ENCODE results near the gene FOXD1. TPM values are rescaled to one million over a fixed set of nuclear protein-coding genes. Genes with fewer than 3 reads are reported as not detected.
"Not testable (repeated sequence)": the region's sequence is repeated elsewhere in the genome, so short reads cannot be mapped to it uniquely, and the experiment has no call there.

The FOXD1 gene
- 0.54 TPM for total RNA-seq
- long read RNA-seq, partial matches to known transcripts, result 0 of 1 reads
- long read RNA-seq, other reads (novel, unspliced or antisense), result 0 of 1 reads

DNA sequence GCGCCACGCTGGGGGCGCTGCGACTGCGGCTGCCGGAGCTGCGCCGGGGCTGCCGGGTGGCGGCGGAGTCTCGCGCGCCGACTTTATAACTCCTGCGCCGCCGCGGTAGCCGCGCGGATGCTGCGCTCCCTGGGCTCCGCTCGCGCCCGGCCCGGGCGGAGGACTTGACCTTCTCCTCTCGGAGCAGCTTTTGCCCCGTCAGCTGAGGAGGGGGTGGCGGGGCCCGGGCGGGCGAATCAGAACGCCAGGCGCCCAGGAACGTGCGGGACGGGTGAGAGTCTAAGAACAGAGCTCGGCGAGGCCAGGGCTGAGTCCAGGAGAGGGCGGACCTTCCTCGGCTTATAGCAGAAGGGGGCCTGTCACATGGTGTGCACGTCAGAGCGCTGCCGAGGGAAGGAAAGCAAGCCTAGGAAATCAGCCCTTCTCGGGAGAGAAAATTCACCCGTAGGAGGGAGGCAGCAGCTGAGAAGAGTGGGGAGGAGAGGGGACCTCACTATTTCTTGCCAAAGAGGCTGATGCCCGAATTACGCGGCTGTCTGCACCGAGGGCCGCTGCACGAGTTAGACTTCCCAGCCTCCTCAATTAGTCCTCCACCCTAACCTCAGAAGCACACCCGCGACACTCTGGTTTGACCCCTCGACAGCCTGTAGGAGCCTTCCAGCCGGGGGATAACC, at the start of gene FOXD1:
TSS of gene FOXD1 (minus strand) at position 315 of the 674 bp plus-strand sequence. CDS start 415 bp downstream, outside the sequence.
- DNase-seq (ENCODE audit: low spot score), result no peak
- intact Hi-C loops (cut with DNase I), result loop anchor here (5.0 kb wide), 1 partner anchor 146 kb away; no protein-coding TSS in a partner anchor

DNA sequence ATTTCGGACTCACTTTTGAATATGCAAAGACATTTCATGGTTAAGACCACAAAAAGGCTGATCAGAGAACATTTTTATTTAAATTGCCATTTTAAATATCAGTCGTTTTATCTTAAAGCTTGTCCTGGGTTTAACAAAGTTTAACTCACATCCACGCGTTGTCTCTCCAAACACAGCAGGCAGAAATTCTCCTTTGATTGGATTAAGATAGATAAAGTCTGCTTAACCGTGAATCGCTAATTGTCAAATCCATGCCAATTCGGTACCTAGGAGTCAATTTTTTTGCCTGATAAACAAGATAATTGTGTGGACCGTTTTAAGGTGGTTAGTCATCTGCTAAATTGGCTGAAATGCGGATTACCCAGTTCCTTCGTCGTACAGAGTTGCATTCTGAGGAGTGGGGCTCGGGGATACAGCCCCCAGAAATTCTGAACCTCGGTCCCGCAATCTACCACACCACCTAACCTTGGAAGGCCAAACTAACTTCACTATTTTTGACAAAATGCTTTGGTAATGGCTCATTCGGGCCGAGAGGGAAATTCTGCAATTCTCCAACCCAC, 49.0 kb upstream of the FOXD1 start:
- intact Hi-C loops (cut with DNase I), result no loop called here
- DNase-seq (ENCODE audit: low spot score), result no peak

DNA sequence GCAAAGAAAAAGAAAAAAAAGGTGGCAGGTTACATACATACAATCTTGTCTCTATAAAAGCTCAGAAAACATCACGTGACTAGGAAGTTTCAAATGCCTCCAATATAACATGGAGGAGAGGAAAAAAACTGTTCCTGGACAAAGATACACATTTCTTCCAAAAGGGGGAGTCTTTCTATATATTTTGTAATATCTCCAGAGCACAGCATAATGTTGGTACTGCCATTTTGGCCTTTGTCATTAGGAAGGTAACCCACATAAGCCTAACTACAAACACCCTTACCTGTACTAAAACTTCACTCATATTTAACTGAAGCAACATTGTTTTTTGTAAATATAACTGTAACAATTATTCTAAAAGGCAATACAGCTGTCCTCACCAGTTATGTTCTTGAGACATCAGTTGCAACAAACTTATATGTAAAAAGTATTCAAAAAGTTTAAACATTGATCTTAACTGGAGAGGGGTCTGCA, 48.4 kb upstream of the FOXD1 start:
- no peak for DNase-seq (ENCODE audit: low spot score)
- intact Hi-C loops (cut with DNase I), result no loop called here

DNA sequence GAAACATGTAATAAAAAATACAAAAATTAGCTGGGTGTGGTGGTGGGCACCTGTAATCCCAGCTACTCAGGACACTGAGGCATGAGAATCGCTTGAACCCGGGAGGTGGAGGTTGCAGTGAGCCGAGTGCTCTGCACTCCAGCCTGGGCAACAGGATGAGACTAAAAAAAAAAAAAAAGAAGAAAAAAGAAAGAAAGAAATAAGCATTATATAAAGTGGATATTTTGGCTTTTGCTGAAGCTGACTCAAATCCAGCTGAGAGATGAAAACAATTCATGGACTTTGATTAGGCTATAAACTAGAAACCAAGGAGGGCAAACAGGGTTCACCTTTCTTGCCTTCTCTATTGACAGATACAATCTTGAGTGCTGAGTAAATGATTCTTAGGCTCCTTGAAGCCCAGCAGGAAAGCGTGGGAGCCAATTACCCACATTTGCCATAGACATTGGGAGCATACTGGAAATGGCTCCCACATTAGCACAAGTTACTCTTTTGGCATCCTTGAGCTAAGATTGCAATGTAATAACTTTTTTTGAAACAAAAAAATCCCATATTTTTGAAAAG, 47.3 kb upstream of the FOXD1 start:
- DNase-seq (ENCODE audit: low spot score), result no peak
- intact Hi-C loops (cut with DNase I), result no loop called here

DNA sequence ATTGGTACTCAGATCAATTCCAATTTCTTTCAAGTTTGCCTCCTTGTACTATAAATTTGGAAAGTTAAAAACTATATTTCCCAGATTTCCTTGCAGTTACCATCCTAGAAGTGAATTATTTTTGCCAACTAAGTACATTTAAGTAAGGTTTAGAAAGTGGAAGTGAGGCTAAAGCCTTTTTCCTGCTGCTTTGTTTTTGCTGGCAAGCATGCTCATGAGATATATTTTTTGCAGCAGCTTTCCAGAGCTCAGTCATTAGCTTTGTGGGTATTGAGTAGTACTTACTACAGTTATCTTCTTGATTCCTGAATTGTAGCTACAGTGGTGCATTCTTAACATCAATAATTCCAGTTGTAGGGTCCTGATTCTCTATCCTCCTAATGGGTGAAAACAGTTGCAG, 46.1 kb upstream of the FOXD1 start:
- no peak for DNase-seq (ENCODE audit: low spot score)
- intact Hi-C loops (cut with DNase I), result no loop called here

DNA sequence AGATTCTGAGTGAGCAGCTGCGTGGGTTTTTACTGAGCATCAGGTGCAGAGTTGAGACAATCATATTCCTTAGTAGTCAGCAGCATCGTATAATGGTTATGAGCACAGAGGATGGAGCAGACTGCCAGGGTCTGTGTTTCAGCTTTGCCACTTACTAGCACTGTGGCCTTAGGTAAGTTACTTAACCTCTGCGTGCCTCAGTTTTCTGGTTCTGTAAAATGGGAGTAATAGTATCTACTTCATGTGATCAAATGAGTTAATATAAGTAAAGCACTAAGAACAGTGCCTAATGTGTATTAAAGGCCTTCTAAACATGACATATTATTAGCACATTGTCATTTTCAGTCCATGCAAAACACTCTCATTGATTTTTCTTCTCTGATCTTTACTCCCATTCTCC, 44.8 kb upstream of the FOXD1 start:
- intact Hi-C loops (cut with DNase I), result no loop called here
- DNase-seq (ENCODE audit: low spot score), result no peak

DNA sequence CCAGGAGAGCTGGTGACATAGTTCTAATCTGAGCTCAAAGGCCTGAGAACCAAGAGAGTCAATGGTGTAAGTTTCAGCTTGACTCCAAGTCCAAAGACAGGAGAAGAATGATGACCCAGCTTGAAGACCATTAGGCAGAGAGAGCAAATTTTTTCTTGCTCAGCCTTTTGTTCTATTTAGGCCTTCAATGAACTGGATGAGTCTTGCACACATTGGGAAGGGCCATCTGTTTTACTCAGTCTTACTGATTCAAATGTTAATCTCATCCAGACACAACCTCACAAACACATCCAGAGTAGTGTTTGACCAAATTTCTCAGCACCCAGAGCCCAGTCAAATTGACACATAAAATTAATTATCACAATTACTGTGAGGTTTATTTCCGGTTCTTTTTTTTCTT, 42.6 kb upstream of the FOXD1 start:
- DNase-seq (ENCODE audit: low spot score), result no peak
- intact Hi-C loops (cut with DNase I), result no loop called here

DNA sequence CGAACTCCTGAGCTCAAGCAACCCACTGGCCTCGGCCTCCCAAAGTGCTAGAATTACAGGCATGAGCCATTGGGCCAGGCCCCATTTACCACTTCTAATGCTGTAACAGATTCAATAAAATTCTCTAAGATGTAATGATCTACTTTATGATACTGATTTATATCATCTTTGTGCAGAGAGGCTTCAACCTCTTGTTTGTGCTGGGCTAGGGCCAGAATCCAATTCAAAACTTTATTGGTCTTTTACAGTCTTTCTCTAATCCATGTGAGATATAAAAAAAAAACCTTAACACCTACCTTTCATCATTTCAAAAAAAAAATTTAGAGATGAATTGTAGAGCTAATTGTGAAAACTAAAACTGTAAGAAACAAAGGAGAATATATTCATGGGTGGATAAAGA, 41.5 kb upstream of the FOXD1 start:
- intact Hi-C loops (cut with DNase I), result no loop called here
- DNase-seq (ENCODE audit: low spot score), result no peak

DNA sequence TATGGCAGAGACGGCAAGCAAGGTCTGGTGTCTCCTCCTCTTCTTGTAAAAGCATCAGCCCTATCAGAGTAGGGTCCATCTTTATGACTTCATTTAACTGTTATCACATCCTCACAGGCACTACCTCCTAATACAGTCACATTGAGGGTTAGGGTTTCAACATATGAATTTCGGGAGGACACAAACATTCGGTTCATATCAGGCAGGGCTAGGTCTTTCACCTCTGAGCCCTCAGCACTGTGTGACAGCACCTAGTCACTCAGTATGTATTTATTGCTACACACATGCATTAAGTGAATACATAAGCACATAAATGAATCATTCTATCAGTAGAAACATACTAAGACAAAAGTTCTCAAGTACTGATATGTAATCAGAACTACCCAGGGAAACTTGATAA, 40.2 kb upstream of the FOXD1 start:
- intact Hi-C loops (cut with DNase I), result no loop called here
- DNase-seq (ENCODE audit: low spot score), result no peak

DNA sequence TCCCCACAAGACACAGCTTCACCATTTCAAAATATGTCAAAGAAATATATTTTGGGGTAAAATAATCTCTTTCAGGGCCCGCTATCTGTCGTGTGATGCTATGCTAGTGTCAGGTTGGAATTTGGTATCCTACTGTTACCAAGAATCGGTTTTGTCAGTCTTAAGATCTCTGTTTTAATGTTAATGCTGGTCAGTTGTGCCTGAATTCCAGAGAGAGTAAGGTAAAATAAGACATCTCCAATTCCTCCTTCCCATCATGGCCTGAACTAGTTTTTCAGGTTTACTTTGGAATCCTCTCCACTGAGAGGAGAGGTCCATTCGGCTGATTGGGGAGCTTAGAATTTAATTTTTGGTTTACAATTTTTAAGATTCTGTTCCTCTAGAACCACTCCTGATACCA, 39.2 kb upstream of the FOXD1 start:
- DNase-seq (ENCODE audit: low spot score), result no peak
- intact Hi-C loops (cut with DNase I), result no loop called here

DNA sequence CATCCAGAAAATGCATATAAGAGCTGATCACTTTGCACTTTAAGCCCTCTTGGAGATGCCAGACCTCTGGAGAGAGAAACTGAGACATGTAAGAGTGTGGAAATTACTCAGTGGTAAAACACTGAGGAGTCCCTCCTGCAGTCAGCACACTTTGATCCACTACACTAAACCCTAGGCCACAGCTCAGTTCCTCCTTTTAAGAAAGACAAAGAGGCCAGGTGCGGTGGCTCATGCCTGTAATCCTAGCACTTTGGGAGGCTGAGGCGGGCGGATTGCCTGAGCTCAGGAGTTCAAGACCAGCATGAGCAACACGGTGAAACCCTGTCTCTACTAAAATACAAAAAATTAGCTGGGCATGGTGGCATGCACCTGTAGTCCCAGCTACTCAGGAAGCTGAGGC, 38.7 kb upstream of the FOXD1 start:
- intact Hi-C loops (cut with DNase I); DNase-seq (ENCODE audit: low spot score): not testable (repeated sequence)

DNA sequence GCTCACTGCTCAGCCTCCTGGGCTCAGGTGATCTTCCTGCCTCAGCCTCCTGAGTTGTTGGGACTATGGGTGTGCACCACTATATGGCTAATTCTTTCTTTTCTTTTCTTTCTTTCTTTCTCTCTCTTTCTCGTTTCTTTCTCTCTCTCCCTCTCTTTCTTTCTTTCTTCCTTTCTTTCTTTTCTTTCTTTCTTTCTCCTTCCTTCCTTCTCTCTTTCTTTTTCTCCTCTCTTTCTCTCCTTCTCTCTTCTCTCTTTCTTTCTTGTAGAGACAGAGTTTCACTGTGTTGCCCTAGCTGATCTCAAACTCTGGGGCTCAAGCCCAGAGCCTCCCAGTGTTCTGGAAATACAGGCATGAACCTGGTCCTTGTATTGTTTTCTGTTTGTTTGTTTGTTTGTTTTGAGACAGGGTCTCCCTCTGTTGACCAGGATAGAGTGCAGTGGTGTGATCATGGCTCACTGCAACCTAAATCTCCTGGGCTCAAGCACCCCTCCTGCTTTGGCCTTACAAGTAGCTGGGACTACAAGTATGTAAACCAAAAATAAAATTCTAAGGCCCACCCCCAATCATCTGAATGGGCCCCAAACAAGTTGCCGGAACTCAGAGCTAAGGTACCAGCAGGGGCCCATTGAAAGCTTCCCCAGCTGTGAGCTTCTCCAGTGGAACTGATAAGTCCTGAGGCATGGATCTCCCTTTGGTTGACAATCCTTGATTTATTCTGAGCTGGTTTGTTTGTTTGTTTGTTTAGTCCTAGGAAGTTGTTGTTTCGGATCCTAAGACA, 37.7 kb upstream of the FOXD1 start:
- no peak for DNase-seq (ENCODE audit: low spot score)
- intact Hi-C loops (cut with DNase I), result no loop called here

DNA sequence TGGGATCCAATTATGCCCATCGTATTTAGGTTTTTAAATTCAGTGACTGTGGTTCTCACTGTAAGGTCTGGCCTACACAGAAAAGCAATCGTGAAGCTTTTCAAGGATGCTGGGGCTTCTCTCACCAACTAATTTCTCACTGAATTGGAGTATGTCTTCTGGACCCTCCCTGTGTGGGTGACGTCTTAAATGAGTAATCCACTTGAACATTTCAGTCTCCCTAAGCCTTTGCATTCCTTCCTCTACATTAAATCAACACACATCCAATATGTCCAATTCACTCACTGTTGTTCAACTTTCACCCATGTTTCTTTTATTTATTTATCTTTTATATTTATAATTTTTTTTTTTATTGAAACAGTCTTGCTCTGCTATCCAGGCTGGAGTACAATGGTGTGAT, 37.1 kb upstream of the FOXD1 start:
- intact Hi-C loops (cut with DNase I), result no loop called here
- DNase-seq (ENCODE audit: low spot score), result no peak

DNA sequence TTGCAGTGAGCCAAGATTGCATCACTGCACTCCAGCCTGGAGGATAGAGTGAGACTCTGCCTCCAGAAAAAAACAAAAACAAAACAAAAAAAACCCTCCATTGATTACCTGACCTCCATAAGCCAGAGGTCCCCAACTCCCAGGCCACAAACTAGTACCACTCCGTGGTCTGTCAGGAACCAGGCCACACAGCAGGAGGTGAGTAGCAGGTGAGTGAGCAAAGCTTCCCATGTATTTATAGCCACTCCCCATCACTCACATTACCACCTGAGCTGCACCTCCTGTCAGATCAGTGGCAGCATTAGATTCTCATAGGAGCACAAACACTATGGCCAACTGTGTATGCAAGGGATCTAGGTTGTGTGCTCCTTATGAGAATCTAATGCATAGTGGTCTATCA, 35.9 kb upstream of the FOXD1 start:
- intact Hi-C loops (cut with DNase I), result no loop called here
- no peak for DNase-seq (ENCODE audit: low spot score)

DNA sequence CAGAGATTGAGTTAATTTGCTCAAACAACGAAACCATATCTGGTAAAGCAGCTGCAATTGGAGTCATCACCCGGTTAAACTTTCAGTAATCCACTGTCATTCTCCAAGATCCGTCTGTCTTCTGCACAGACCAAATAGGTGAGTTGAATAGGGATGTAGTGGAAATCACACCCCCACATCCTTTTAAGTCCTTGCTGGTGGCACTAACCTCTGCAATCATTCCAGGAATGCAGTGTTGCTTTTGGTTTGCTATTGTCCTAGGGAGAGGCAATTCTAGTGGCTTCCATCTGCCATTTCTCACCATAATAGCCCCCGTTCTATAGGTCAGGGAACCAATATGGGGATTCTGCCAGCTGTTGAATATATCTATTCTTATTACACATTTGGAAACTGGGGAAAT, 35.1 kb upstream of the FOXD1 start:
- intact Hi-C loops (cut with DNase I), result no loop called here
- DNase-seq (ENCODE audit: low spot score), result no peak

DNA sequence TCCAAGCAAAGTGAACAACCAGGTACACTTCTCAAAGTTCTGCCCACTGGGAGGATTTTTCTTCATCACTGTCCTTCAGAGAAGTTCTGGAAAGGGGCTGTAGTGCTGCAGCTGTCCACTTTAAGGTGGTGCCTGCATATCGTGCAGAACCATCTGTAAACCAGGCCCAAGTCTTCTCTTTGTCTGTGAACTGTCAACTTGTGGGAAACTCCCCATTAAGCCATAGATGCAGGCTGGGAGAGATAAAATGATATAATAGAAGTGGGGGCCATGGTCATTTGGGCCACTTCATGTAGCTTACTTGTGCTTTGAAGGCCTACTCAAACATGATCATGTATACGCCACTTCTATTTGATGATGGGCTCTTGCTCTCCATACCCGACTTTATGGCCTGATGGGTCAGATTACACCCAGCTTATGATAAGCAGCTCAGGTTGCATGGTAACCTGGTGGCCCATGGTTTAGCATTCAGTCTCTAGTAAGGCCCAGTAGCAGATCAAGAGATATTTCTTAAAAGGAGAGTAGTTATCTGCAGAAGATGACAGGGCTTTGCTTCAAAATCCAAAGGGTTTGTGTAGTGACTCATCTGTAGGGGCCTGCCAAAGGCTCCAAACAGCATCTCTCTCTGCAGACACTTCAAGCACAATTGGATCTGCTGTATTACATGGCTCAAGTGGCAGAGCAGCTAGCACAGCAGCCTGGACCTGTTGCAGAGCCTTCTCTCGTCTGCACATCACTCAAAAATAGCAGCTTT, 34.0 kb upstream of the FOXD1 start:
- intact Hi-C loops (cut with DNase I), result no loop called here

DNA sequence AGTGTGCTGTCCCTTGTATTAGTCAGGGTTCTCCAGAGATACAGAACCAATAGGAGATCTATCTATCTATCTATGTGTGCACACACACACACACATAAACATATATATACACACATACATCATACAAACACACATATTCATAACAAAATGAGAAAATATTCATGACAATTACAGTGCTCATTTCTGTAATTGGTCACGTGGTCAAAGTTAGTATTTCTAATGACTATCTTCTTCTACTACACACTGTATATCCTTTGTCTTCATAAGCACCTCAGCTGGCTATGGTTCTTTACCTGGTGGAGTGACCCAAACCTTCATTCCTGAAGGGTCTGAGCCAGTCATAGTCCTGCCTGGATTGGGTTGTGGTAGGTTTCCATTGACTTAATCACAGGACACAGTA, 31.9 kb upstream of the FOXD1 start:
- no peak for DNase-seq (ENCODE audit: low spot score)
- intact Hi-C loops (cut with DNase I), result no loop called here

More for the DNA sequence above, 34.0 kb upstream of the FOXD1 start:
- DNase-seq (ENCODE audit: low spot score), result no peak

DNA sequence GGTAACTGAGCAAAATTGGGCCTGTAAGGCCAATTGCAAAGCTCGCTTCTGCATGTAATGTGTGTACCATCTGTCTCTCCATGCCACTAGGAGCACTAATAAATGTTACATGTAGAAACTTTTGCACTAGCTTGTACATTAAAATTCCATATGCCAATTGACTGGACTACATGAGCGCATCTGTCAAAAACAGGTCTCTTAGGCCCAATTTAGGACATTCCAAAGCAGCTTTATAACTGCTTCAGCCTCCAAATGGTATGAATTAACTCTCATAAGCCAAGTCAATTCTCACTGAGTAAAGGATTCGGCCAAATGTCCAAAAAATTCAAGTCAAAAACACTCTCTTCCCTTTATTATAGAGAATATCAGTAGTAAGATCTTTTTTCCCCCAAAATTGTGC, 23.5 kb upstream of the FOXD1 start:
- DNase-seq (ENCODE audit: low spot score), result no peak
- intact Hi-C loops (cut with DNase I), result no loop called here

DNA sequence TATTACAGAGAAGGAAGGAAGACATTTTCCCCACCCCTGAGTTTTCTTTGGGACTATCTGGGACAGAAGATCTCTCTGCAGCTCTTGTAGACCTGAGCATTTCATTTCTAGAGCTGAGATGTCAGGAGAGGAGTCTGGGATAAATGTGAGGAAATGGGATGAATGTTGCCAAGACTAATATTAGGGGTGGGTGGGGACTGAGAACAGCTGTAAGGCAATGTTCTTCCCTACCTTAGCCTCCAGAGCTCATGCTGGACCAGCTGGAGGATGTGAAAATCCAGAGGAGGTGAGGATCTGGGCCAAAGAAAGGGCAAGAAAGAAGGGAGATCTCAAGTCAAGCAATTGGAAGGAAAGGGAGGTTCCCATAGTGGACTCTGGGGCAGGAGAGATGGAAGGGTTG, 23.1 kb upstream of the FOXD1 start:
- intact Hi-C loops (cut with DNase I), result no loop called here
- DNase-seq (ENCODE audit: low spot score), result no peak

DNA sequence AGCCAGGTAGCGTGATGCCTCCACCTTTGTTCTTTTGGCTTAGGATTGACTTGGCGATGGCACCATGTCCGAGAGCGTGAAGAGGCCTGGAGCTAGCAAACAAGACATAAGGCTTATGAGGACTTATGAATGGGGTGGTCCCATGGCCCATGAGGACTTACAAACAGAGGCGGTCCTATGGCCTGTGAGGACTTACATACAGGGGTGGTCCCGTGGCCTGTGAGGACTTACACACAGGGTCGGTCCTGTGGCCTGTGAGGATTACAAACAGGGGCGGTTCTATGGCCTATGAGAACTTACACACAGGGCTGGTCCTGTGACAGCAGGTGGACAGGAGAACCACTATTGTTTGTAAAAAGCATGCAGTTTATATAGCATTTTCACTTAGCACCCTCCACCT, 21.3 kb upstream of the FOXD1 start:
- intact Hi-C loops (cut with DNase I), result no loop called here
- no peak for DNase-seq (ENCODE audit: low spot score)
